GM12874 (cell line): Measurements from ENCODE around the gene STK17B.

Experiments used
- TF ChIP-seq, protein P1 (sequence below): IDR thresholded peaks from 2 replicates; pipeline ENCODE4 v1.5.1; 2011; ENCODE audit warnings: low read depth, mild to moderate bottlenecking, control low read depth, low read length, moderate library complexity; ENCODE audit not compliant: insufficient read depth

STK17B gene

DNA sequence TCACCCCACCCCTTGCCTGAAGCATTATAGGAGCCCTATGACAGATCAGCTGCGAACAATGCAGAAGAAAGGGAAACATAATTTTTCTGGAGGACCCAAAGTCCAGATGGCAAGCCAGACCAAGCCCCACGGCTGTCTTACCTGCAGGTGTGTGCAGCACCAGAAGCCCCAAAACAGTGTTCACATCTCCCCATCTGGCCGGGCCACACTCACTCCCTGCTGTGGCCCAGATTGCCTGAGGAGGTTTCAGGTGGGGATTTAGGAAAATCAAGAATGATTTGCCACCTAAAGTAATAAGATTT is 11.7 kb upstream of the STK17B start:
- TF ChIP-seq, protein P1, sequence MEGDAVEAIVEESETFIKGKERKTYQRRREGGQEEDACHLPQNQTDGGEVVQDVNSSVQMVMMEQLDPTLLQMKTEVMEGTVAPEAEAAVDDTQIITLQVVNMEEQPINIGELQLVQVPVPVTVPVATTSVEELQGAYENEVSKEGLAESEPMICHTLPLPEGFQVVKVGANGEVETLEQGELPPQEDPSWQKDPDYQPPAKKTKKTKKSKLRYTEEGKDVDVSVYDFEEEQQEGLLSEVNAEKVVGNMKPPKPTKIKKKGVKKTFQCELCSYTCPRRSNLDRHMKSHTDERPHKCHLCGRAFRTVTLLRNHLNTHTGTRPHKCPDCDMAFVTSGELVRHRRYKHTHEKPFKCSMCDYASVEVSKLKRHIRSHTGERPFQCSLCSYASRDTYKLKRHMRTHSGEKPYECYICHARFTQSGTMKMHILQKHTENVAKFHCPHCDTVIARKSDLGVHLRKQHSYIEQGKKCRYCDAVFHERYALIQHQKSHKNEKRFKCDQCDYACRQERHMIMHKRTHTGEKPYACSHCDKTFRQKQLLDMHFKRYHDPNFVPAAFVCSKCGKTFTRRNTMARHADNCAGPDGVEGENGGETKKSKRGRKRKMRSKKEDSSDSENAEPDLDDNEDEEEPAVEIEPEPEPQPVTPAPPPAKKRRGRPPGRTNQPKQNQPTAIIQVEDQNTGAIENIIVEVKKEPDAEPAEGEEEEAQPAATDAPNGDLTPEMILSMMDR, result no peak

DNA sequence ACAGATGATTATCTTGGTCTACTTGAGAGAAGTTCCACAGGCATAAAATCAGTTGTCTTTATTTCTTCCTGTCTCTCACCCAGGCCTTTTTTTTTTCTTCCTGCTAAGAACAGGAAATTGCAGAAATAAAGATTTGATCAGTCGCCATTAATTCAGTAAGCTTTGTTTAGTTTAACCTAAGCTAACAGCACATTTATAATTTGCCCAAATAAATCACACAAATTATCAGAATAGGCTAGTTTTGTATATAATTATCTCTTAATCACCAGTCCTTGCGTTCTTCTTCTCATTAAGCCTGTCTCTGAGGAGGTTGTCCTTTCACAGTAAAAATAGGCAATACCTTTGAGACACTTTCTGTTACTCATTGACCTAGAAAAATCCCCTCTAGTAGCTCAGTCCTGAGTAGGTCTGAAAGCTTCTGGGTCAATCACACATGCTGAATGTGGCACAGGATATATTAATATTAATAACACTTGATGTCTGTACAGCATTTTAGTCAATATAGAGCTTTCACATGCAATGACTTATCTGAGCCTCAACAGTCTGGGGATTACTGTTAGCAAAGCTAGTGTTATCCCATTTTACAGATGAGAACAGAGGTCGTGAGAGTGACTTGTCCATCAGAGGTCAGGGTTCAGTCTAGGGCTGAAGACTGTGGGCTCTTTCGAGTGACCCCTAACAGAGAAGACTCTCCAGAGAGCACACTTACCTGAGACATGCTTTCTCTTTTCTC is 11.2 kb upstream of the STK17B start:
- TF ChIP-seq, protein P1, result no peak

- TF ChIP-seq, protein P1, result no peak
Observed at GRCh38 chr2:196181484-196181883, 10.1 kb upstream of the STK17B start.

DNA sequence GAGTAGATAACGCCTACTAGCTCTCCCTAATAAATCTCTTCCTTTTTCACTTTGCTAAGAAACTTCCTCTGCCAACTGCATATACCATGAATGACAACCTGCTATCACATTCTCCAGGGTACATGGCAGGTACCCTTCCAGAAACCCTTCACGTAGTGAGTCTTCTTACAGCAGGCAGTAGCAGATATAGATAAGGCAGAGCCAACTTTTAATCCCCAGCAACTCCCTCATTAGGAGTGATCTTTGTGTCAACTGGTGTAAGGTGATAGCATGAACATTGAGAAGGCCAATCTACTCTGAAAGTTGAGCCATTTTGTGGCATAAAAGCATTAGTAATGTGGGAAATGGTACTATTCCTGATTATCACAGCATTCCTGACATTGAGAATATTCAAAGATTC is 5.7 kb upstream of the STK17B start:
- TF ChIP-seq, protein P1, result no peak

- TF ChIP-seq, protein P1, result no peak
Observed at GRCh38 chr2:196176142-196176738, 4.9 kb upstream of the STK17B start.

- TF ChIP-seq, protein P1, result no peak
Observed at GRCh38 chr2:196174404-196174803, 3.0 kb upstream of the STK17B start.

GRCh38 chr2:196173505-196173904 is 2.1 kb upstream of the STK17B start:
- TF ChIP-seq, protein P1, result no peak

DNA sequence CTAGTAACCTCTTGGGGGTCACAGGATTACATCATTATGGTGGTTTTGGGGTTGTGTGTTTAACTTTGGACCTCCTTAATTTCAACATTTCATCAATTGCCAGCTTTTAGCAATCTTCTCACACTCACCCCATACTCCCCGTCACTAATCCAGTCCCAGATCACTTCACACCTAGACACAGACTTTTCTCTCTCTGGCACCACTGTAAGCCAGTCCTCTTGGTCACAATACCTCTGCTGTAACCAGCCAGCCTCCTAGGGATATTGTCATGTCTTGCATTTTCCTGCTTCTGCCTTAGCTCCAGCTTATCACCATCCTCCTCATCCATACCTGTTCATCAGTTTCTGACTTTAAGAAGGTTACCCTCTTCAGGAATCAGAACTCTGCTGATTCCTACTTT is 1.6 kb upstream of the STK17B start:
- TF ChIP-seq, protein P1, result no peak
